Effector CD4-positive, alpha-beta T cell (primary cell): ENCODE measurements around the gene GAS2L1.

ENCODE experiments used
- DNase-seq: peaks from one replicate; pipeline ENCODE4 v3.0.0-alpha.2; 2020

Gene GAS2L1

DNA sequence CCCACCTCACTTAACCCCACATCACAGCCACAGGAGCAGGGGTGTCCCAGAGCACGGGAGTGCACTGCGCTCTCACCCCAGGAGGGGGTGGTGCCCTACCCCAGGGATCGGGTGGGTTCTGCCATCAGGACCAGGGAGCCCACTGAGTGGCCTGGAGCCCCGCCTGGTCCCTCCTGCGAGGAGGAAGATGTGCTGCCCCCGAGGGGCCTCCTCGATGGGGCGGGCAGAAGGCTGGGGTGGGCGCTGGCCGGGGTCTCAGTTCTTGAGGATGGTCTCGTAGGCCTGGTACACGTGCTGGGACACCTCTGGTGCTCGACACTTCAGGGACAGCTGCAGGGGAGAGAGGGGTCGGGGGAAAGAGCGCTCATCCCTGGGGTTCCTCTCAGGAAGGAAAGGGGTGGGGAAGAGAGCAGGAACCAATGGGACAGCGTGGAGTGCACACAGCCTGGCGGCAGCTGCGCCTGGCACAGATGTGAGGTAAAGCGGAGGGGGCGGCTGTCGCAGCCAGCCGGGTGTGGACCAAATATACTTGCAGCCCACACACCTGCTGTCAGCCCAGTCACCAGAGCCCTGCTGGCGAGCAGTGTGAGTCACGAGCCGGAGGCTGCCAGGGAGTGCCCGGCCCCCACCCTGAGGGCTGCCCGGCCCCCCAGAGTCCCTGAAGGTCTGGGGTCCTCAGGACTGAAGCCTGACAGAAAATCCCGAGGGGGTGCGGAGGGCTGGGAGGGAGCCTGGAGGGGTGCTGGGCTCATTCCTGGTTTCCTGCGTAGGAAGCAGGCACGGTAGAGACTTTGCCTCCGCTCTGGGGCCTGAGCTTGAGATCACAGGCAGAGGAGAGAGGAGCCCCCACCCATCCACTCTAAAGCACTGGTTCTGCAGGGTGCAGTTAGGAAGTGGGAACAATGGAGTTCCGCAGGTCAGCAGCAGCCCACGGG, 22.4 kb downstream of the GAS2L1 start:
- DNase-seq, result no peak

DNA sequence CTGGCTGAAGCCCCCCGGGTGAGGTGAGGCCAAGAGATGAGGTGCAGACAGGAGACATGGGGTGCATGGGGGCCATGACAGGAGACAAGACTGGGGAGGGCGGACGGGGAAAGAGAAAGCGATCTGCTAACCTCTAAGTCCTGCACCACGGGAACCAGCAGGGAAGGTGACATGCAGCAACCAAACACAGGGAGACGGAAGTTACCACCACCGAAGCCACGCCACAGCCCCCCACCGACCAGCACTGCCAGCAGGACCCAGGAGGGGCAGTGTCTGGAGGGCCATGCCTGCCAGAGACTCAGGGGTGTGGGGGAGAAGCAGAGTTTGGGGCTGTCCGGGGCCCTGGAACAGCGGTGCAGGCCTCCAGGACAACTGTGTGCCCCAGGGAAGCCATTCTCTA, 23.1 kb downstream of the GAS2L1 start:
- no peak for DNase-seq

DNA sequence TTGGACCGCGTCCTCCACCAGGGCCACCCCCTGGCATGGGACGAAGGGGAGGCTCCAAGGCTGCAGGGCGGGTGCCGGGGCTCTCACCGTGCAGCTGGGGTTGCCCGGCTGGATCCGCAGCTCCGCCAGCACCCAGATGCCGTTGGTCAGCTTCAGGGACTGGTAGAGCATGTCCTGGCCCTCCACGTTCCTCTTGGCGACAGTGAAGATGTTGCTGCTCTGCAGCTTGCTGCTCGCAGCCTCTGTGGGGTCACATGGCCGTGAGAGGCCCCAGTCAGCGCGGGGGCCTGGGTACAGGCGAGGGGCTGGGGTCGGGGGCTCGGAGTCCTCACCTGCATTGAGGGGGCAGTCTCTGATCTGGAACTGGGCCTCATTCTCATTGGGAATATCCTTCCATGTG, 23.8 kb downstream of the GAS2L1 start:
- DNase-seq, result no peak

DNA sequence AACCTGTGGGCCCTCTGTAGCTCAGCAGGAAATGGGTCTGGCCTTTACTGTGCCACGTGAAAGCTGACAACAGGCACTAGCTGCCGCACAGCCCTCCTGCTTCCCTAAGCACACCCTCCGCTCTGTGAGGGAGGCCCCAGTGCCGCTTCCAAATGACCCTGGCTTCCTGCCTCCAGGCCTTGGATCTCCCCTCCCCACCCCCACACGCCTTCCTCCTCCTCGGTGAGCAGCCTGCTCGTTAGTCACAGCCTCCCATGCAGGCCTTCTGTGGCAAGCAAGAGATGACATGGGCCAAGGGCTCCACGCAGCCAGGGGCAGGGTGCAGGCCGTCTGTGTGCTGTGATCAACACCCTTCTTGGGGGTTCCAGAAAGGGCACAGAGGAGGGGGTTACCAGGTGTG, 24.3 kb downstream of the GAS2L1 start:
- DNase-seq, result no peak

DNA sequence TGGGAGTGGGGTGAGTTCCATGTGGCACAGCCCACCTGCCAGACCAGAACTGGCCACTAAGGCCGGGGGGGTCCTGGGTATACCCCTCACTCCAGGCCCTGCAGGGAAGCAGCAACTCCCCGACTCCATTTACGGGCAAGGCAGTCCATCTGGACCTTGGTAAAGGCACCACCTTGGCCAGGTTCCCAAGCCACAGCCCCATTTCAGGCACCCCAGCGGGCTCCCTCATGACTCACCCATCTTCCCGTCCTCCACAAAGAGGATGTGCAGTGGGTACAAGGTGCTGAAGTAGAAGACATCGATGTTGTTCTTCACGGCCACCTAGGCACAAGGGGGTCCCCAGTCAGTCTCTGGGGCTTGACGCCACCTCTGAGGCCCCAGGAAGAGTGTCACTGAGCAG, 24.8 kb downstream of the GAS2L1 start:
- DNase-seq, result no peak

DNA sequence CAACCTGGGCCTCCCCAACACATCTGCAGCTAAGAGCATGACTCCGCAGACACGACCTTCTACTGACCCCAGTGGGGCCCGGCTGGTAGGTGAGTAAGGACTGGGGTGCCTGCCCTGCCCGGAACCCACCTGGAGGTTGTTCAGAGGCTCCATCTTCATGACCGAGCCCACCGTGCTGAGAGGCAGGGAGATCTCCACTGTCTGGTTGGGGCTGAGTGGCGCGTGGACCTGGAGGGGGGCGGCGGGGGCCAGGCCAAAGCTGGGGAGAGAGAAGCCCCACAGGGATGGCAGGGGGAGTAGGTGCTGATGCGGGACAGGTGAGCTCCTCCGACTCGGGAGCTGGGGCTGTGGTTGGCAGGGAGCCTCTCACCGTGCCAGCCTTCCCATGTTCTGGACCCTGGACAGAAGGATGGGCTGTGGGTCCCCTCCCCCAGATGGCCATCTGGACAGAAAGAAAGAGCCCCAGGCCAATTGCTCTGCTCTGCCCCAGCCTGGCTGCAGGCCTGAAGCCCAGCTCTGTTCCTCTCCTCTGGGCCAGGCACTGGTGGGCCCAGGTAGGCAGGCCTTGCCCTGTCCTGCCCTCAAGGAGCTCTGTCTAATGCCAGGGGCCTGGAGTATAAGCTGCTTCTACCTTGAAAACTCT, 25.3 kb downstream of the GAS2L1 start:
- no peak for DNase-seq

DNA sequence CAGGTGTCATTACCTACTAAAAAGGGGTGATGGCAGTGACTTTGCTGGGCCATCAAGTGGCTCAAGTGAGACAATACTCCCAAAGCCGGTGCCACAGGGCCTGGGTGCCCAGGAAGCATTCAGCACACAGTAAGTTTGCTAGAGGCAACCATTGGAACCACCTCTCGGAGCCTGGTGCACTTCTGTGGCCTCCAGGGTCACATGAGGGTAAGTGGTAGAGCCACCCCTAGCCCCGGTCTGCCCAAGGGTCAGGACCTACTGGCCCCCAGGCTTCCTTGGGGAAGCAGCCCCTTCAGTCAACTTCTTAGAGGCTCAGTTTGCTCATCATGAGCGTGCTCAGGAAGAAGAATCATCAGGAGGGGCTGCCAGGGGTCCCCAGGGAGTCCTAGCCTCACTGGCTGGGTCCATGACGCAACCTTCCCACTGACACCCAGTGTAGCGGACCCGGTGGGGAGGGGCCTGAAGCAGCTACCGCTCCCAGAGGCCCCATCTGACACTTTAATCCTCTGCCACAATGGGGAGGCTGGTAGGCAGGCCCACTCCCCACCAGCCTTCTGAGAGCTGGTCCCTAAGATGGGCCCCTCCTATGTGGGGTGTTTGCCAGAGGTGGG, 26.5 kb downstream of the GAS2L1 start:
- no peak for DNase-seq

DNA sequence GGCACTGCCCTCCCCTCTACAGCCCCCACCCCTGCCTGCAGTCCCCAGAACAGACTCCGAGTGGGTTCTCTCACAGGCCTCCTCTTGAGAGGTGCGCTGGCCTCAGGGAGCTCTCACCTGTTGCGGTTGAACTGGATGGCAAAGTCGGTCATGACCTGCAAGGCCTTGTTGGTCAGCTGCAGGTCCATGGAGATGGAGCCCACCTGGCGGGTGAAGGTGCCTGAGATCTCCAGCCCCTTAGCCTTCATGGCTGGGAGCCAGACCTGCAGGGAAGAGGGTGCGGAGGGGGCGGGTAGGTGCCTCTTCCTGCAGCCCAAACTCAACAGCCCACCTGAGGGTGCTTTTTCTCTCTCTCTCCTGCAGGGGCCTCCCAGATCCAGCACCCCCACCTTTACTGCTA, 27.7 kb downstream of the GAS2L1 start:
- DNase-seq, result no peak

DNA sequence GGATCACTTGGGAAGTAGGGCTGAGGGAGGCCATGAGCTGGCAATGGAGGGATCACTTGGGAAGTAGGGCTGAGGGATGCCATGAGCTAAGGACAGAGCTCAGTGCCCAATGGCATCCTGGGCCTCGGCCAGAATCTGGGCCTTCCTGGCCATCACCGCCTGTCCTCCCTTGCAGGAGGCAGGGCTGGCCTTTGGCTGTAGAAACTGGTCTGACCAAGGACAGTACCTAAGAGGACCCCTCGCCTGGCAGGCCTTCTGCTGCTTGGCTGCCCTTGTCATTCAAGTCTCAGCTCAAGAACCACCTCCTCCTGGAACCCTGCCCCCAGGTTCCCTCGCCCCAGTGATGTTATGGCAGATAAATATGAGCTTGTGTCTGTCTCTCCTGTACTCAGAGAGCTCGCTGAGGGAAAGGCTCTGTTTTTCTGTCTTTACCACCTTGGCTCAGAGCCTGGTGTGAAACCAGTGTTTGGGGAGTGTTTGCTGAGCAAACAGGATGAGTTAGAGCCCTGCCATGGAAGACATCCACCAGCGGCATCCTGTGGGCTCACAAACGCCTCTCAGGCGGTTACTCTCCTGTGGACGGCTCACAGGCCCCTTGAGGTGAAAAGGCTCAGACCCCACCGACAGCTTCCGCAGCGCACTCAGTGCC, 28.4 kb downstream of the GAS2L1 start:
- DNase-seq, result no peak

DNA sequence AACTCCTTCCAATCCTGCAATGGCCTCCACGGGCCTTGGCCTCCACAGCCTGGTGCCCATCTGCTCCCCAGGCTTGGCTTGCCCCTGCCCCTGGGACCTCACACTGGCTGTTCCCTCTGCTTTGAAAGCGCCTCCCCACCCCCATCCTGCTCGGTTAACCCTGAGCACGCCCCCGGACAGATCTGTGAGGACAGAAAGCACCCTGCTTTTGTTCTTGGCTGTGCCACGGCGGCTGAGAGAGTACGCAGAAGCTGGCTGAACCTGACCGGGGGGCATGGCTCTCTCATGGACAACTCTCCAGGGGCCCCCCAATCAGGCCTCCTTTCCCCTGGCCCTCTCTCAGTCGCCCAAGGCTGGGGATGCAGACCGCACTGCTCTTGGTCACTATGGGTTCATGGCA, 29.2 kb downstream of the GAS2L1 start:
- no peak for DNase-seq

DNA sequence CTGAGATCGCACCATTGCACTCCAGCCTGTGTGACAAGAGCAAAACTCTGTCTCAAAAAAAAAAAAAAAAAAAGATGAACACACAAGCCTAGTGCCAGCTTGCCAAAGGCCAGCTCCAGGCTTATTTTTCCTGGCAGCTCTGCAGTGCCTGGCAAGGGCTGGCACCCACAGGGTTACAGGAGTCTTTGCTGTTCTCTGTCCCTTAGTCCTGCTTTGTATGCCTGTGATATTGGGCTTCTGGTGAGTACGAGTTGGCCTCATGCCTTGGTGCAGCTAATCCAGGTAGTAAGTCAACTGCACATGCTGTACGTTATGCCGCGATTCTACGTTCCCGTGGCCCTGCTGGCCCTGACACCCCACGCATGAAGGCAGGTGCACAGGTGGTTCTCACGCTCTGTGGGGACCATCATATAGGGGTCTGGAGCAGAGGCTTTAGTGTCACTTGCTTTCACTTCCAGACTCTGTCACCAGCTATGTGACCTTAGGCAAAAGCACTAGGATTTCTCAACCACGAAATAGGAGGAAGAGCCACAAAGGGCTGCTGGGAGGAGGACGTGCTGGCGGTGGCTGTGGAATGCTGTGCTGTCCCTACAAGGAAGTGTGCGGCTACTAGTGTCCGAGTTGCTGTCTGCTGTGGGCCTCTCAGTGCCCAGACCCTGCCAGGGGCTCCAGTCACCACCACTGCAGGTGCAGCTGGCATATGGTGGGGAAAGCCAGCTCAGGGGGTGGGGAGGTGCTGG, 30.5 kb downstream of the GAS2L1 start:
- DNase-seq, result no peak

DNA sequence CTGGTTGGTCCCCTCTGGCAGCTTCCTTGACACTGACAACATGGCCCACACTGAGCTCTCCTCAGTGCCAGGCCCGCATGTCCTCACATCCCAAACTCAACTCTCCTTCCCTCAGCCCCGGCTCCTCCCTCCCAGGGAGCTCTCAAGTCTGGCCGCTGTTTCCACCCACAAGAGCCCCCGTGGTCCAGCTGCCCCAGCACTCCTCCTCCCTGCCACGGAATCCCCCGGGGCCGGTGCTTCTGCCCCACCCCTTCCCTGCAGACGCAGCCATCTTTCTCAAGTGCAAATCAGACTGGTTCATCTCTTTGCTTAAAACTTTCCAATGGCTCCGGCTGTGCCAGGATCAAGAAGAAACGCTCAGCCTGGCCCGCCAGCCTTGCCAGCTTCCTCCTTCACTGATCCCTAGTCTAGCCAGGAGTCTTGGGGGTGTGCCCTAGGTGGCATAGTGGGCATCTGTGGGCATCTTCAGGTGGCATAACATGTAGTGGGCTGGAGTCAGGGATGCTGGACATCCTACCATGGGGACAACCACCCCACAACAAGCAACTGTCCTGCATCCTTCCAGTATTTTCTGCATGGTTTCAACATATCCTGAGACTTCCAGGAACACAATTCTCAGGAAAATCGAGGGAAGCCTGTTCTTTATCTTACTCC, 31.3 kb downstream of the GAS2L1 start:
- DNase-seq, result no peak

DNA sequence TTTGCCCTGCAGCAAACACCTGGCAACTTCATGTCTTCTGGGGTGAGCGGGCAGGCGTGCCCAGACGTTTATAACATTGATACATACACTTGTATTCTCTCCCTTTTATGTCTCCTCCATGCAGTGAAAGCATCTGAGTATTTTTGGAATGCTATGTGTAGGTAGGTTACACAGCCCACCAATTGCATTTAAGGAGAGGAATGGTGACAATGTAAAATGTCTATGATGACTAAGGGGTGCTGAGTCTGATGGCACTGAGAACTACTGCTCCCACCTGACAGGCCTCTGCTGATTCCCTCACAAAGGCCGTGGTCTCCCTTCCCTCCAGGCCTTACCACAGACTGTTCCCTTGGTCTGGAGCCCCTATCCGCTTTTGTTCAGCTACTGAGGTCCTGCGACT, 31.9 kb downstream of the GAS2L1 start:
- no peak for DNase-seq

DNA sequence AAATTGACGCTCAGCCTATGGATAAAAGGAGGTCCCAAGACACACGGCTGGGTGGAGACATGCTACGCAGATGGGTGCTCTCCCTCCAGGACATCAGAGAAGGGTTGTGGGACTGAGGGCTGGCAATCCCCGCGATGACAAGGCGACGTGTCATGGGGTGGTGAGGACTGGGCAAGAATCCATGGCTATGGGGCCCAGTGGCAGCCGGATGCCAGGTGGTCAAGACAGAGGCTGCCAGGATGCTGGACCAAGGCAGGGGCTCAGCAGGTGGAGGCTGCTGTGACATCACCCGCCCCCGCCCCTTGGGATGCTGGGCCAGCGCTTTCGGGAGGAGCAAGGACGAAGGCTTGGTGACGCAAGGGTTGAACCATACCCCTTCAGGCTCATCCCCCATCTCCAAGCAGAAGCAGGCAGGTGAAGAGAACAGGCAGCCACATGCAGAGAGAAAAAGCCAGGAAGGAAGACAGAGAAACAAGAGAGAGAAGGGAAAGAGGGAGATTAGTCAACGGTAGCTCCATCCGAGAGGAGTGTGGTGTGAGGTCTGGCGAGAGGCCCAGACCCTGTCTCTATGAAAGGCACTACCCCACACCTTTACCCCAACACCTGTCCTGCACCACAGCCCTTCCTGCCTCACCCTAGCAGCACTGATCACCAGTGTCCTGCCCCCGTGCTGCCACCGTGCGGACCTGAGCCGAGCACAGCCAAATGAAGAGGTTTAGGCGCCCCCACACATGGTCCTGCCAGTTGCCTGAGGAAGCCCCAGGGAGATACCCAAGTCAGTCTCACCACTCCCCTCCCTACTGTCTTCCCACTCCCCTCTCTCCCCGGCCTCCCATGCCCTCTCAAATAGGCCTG, 33.2 kb downstream of the GAS2L1 start:
- no peak for DNase-seq

DNA sequence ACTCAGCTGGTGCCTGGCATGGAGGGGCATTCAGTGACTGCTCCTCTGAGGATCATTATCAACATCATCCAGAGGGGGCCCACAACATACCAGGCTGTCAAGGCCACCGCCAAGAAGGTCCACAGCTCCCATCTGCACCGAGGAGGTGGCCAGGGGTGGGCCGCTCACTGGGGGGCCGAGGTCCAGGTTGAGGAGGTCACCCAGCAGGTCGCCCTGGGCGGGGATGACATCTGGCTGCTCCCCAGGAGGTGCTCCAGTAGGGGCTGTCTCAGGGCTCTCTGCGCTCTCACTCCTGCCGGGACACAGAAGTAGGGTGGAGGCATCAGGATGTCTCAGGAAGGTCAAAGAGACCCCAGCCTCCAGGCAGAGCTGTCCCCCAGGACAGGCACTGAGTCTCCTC, 34.1 kb downstream of the GAS2L1 start:
- DNase-seq, result no peak

DNA sequence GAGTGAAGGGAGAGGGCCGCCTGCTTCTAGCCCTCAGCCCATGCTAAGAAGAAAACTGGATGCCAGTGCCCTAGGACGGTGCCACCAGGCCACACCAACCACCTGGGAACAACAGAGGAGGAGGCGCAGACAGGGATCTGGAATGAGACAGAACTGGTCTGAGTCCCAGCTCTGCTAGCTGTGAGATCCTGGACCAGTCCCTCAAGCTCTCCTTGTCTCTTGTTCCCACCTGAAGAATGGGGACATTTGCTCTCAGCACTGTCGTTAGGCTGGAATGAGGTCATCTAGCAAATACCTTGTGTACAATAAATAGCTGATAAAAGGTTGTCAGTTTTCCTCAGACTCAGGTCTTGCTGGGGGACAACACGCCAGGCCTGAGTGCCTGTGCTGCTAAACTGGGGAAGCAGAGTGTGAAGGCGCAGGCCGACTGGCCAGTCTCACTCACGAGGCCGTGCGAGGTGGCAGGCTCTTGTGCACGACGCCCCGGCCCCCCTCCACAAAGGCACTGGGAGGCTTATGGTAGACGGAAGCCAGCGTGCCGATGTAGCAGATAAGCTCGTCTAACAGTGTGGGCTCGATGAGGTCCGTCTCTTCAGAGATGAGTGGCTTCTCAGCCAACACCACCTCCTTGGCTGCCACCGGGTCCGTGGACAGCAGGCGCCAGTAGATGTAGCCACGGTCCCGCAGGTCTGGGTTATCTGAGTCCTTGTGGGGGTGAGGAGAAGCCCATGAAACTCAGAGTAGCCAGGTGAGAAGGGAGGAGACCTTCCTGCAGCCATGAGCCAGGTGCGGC, 34.8 kb downstream of the GAS2L1 start:
- DNase-seq, result no peak

DNA sequence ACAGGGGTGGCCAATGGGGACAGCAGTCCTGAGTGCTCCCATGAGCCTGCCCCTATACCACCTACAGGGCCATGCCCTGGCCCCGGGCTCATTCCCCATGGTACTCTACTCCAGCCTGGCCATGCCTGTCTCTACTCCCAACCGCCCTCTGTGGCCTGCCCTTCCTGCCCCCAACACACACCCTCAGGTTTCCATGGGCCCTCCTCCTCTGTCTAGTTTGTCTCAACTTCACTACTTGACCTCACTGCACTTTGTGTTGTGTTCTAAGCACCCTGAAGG, 35.3 kb downstream of the GAS2L1 start:
- no peak for DNase-seq

DNA sequence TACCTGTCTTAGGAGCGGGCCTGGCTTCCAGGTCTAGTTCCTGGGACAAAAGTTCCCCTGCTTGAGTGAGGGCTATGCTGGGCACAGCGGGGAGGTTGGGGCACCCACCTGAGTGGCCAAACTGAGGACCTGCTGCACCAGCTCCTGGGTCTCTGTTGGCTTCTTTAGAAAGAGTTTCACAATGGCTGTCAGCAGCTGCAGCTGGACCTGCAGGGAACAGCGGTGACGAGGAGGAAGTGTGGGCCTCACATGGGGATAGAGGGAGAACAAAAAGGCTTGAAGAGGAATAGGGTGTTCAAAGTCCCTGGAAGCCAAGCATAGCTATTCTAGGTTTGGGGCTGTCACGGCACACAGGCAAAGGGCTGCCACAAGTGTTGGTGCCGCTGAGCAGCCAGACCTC, 35.7 kb downstream of the GAS2L1 start:
- DNase-seq, result no peak

DNA sequence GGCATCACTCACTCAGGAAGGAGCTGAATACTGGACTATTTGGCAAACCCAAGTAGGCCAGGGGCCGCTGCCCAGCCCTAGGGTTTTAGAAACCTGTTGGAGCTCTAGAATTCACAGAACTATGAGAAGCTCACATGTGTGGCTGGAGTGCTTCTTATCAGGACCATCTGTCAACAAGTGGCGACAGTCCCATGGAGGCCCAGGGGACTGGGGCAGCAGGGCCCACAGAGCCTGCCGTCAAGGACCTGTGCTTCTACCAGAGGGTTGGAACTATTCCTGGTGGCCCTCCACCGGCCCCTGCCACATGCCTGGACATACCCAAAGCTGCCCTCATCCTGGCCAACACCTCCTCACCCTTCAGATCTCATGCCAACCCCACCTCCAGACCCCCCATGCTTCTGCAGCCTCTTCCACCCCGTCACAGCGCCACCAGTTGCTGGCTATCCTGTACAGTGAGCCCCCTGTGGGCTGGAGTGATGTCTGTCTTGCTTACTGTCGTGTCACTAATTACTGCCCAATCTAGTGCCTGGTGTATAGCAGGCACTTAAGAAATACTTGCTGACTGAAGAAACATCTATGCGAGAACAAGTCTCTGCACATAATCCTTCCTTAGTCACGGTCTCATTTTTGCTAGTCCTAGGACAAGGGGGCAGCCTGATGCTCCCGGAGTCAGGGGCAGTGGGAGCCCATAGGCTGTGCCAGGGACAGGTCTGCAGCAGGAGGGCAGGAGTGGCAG, 36.3 kb downstream of the GAS2L1 start:
- no peak for DNase-seq

DNA sequence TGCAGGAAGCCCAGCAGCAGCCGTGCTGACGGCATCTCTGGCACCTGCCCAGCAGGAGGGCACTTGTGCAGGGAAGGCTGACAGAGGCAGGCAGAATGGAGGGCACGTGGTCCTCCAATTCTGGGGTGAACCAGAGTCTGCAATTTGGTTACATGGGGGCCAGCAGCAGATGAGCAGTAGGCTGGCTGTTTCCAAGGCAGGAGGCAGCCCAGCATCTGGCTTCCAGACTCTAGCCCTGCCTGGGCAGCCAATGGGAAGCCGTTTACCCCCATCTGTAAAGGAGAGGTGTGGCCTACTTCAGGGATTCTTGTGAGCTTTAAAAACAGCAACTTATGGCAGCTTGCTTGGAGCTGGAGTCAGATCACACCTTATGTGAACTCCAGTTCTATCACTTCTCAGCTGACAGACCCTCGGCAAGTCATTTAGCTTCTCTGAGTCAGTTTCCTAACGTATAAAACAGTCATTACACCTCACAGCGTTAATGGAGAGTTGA, 36.9 kb downstream of the GAS2L1 start:
- no peak for DNase-seq
